HUES48 (cell line): ENCODE measurements around the gene UGT3A1.

Source experiments
- H3K27ac ChIP-seq: one replicate; pipeline ENCODE4 v1.7.0; 2013; ENCODE audit warnings: low read depth, low read length, inconsistent platforms
- H3K27me3 ChIP-seq: 2 replicates; pipeline ENCODE4 v1.6.1; 2013; ENCODE audit warnings: mild to moderate bottlenecking, low read length; ENCODE audit not compliant: control insufficient read depth, insufficient read depth
- H3K36me3 ChIP-seq: 2 replicates; pipeline ENCODE4 v1.6.1; 2013; ENCODE audit warnings: low read length; ENCODE audit not compliant: control insufficient read depth, insufficient read depth
- H3K4me1 ChIP-seq: 2 replicates; pipeline ENCODE4 v1.6.1; 2013; ENCODE audit warnings: mild to moderate bottlenecking, low read length; ENCODE audit not compliant: control insufficient read depth, insufficient read depth
- H3K4me3 ChIP-seq: 2 replicates; pipeline ENCODE4 v1.5.1; 2013; ENCODE audit warnings: mild to moderate bottlenecking, low read depth, low read length
- H3K9ac ChIP-seq: 2 replicates; pipeline ENCODE4 v1.6.1; 2013; ENCODE audit warnings: mild to moderate bottlenecking, low read depth, low read length, moderate library complexity
- H3K9me3 ChIP-seq: 2 replicates; pipeline ENCODE4 v1.6.1; 2013; ENCODE audit warnings: low read length; ENCODE audit not compliant: control insufficient read depth, insufficient read depth

Gene UGT3A1

GRCh38 chr5:35908814-35909213 lies 82.4 kb downstream of the UGT3A1 start:
- peaks cover 17% of the 10 kb centered on the region; the same call in 1 of the 2 replicates for H3K9me3 ChIP-seq
- H3K27me3 ChIP-seq: no peaks in the 10 kb centered on the region
- H3K4me1 ChIP-seq: no peaks in the 10 kb centered on the region
- no peaks in the 10 kb centered on the region for H3K36me3 ChIP-seq
- no peak overlapping the region for H3K4me3 ChIP-seq
- H3K27ac ChIP-seq: no peak overlapping the region
- no peak overlapping the region for H3K9ac ChIP-seq

DNA sequence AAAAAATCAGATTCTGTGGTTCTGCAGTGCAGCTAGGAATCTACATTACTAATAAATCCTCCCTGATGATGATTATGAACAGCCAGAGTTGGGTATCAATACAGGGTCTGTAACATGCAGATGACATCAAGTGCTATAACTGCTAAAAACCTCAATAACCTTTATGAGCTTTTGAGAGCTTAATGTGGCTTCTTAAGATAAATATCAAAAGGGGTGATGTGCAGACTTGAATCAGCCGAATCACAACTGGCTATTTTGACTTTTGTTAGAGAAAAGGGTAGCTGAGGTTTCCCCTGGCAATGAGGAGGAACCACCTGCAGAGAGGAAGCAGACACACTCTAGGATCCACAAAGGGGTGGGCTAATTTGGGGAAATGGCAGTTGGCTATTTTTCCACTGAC lies 83.0 kb downstream of the UGT3A1 start:
- H3K9ac ChIP-seq: no peak overlapping the region
- peaks cover 17% of the 10 kb centered on the region; the same call in 1 of the 2 replicates for H3K9me3 ChIP-seq
- H3K4me3 ChIP-seq: no peak overlapping the region
- H3K27me3 ChIP-seq: no peaks in the 10 kb centered on the region
- no peaks in the 10 kb centered on the region for H3K36me3 ChIP-seq
- no peak overlapping the region for H3K27ac ChIP-seq
- no peaks in the 10 kb centered on the region for H3K4me1 ChIP-seq

DNA sequence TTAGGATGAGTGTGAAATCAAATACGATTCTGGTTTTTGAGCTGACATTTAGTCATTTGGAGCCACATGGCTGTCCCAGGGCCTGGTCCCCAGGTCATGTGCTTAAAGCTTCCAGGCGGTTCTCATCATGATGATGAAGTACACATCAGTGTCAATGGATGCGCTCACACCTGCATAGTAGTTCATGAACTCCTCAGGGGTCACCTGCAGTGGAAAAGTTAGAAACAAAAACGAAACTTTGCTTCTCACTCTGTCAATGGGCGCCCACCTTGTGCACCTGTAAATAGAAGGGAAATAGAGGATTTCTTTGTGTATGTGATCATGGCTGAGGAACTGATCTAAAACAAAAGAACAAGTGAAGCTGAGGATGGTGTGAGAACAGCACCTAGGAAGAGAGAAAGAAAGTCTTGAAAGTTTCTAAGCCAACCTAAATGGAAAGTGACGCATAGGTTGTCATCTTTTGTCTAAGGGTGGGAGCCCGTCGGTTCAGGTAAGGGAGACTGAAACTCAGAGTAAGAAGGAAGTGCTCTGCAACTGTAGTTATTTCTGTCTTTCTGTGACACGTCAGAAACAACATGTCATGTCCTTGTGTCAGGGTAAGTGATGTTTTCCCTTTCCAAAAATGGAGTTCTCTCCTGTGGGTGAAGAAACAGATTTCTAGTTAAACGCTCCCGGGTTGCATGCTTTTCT lies 86.6 kb downstream of the UGT3A1 start:
- Histone ChIP-seq H3K36me3 (no peaks in the 10 kb centered on the region), H3K27ac (no peak overlapping the region), H3K27me3 (no peaks in the 10 kb centered on the region), H3K9me3 (peaks cover 2% of the 10 kb centered on the region; the same call in 1 of the 2 replicates), H3K9ac (no peak overlapping the region), H3K4me3 (no peak overlapping the region), H3K4me1 (no peaks in the 10 kb centered on the region)

- Histone ChIP-seq H3K9me3 (peaks cover 2% of the 10 kb centered on the region; the same call in 1 of the 2 replicates), H3K4me1 (no peaks in the 10 kb centered on the region), H3K27ac (no peak overlapping the region), H3K27me3 (no peaks in the 10 kb centered on the region), H3K36me3 (no peaks in the 10 kb centered on the region), H3K9ac (no peak overlapping the region), H3K4me3 (no peak overlapping the region)
Measured at GRCh38 chr5:35903631-35904203, 87.5 kb downstream of the UGT3A1 start.

DNA sequence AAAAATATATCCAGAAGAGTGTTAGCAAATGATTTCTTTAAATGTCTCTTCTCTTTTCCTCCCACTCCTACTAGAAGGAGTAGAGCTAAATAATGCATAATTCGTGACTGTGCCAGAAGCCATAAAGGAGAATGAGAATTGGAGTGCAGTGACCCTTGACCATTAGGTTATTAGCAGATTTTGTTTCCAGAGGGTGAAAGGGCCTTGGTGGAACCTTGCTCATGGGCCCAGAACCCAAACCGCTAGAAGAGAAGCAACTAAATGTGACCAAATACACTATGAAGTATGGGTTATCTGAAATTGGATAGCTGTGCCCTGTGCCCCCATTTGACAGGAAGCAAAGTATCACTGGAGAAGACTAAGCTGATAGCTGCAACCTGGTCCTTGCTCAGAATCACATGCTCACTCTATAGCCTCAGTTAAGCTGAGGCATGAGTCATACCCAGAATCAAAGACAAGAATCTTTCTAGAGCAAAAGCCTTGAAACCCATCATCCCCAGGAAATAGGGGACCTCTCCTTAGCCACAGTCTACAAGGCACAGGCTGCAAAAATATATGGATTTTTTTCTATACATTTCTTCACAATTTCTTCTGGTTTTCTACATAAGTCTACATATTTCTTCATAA lies 89.0 kb downstream of the UGT3A1 start:
- H3K9ac ChIP-seq: no peak overlapping the region
- H3K9me3 ChIP-seq: peaks cover 2% of the 10 kb centered on the region; the same call in 1 of the 2 replicates
- H3K36me3 ChIP-seq: no peaks in the 10 kb centered on the region
- H3K27ac ChIP-seq: no peak overlapping the region
- no peaks in the 10 kb centered on the region for H3K27me3 ChIP-seq
- no peak overlapping the region for H3K4me3 ChIP-seq
- H3K4me1 ChIP-seq: no peaks in the 10 kb centered on the region
